Measurements from ENCODE around the gene COLGALT1.

GRCh38 chr19:17570791-17571190, 15.3 kb downstream of the COLGALT1 start:
- no peak for TF ChIP-seq POLR2AphosphoS5 (IDR thresholded peaks at IDR 0.05)
- TF ChIP-seq CTCF (IDR thresholded peaks at IDR 0.05), result no peak
- TF ChIP-seq POLR2A (IDR thresholded peaks at IDR 0.05), result no peak
- TF ChIP-seq EP300 (IDR thresholded peaks at IDR 0.05), result no peak
